GM19239 (cell line): ENCODE data around the gene SLC47A1.
"Not testable (repeated sequence)": the region's sequence is repeated elsewhere in the genome, so short reads cannot be mapped to it uniquely, and the experiment has no call there.

Source experiments
- DNase-seq: peaks from one replicate; pipeline ENCODE4 v3.0.0; 2011; ENCODE audit warnings: low spot score; ENCODE audit not compliant: insufficient read length
- FAIRE-seq: peaks from 2 replicates; lab custom pipeline; 2011; peaks lifted over from hg19 to GRCh38; lab: Jason Lieb, UNC

Gene SLC47A1

GRCh38 chr17:19519388-19520291 is 14.0 kb upstream of the SLC47A1 start:
- FAIRE-seq, DNase-seq: not testable (repeated sequence)

DNA sequence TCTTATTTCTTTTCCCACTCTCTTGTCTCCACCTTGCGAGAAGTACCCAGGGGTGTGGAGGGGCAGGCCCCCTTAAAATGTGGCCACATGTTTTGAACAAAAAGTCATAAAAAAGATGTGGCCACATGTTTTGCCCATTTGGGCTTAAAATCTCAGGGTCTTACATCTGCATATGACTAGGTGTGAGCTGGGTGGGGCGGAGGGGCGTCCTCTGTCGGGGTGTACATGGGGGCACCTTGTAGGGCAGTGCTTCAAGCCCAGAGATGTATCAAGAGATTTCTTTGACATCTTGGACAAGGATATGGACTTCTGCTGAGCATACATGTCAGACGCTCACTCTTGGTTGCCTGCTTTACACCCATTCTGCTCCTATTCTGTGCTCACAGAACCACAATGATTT is 13.0 kb upstream of the SLC47A1 start:
- no peak for FAIRE-seq
- DNase-seq: no peak

DNA sequence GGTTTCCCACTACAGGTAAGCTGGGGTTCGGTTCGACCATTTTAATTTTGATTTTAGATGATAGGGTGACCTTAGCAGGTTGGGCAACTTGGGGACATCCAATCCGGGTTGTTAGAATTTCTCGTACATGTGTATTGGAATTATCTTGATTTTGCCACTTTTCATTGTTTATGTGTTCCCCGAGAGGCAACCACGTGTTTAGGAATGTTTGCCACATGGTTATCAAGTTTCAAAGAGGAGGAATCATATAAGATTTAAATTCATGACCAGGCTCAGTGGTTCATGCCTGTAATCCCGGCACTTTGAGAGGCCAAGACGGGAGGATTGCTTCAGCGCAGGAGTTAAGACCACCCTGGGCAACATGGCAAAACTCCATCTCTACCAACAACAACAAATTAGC is 10.0 kb upstream of the SLC47A1 start:
- DNase-seq (no peak), FAIRE-seq (no peak)

- FAIRE-seq, DNase-seq: not testable (repeated sequence)
Measured at GRCh38 chr17:19526950-19527349, 6.7 kb upstream of the SLC47A1 start.

GRCh38 chr17:19531780-19532501 is 1.7 kb upstream of the SLC47A1 start:
- FAIRE-seq (no peak), DNase-seq (no peak)

DNA sequence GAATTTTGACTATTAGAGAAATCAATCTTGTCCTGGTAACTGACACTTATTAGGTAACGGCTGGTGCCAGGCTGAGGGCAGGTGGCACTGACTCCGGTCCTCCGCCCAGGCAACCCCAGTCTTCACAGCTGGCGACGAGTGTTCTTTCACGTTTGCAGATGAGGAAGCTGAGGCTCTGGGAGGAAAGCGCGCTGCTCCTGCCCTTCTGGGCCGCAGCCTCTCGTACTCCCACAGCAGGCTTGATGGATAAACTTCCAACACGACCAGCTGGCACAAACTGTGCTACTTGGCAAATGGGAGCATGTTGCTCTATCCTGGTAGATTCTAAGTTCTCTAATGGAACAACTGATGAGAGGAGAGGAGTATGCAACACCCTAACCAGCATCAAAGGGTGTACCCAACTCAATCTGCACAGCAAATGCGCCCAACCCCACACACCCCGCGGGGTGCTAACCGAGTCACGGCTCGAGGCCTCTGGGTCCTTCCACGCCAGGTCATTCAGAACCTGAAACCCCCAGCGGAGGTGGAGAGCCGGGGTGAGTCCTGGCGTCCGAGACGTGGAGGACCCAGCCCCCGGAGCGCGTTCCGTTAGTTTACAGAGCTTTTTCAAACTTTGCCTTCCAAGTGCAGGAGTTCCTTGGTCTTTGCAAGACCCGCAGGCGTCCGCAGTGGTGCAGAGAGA is 477 bp upstream of the SLC47A1 start:
- no peak for FAIRE-seq

GRCh38 chr17:19534562-19535149 is 1.0 kb downstream of the SLC47A1 start:
- FAIRE-seq (no peak), DNase-seq (no peak)

More for the DNA sequence above, 477 bp upstream of the SLC47A1 start:
- DNase-seq: no peak

DNA sequence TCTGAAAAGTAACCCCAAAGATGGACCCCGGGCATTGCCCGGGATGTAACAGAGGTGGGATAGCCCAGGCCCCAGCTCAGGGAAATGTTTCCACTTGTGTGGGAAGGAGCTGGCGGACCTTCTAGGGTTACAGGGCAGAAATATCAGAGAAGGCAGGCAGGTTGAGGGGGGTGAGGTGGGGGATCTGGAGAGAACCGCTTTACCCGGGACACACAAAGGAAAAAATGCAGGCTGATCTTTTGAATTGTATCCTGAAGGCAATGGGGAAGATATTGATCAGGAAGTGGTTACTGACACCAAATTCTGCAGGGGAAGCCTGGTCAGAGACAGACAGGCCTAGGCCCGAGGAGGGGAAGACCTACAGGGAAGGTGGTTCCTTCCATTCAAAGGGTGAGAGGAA is 3.5 kb downstream of the SLC47A1 start:
- DNase-seq (no peak), FAIRE-seq (no peak)

GRCh38 chr17:19538095-19539039 is 4.7 kb downstream of the SLC47A1 start:
- FAIRE-seq (no peak), DNase-seq (no peak)

GRCh38 chr17:19539040-19539399 is 5.4 kb downstream of the SLC47A1 start:
- no peak for DNase-seq
- FAIRE-seq: no peak

DNA sequence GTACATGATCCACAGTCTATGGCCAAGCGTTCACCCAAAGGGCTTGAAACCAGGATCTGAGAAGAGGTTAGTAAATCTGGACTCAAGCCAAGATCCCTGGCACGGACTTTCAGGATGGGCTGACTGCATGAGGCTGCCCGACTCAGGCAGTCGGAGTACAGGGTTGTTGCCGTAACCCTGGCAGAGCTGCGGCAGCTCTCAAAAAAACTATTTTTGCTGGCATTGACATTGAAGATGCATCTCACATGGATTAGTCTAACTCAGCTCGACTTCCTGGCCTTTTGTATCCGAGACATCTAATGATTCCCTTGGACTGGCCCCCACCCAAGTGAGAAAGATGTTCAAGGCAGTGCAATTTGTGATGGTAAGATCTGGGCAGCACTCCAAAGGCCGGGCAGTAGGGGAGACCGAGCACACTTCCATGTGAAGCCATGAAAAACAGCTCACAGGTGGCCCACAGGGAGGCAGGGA is 6.2 kb downstream of the SLC47A1 start:
- no peak for FAIRE-seq
- DNase-seq: no peak

GRCh38 chr17:19540706-19541370 is 7.2 kb downstream of the SLC47A1 start:
- FAIRE-seq (no peak), DNase-seq (no peak)

GRCh38 chr17:19541445-19541844 is 7.8 kb downstream of the SLC47A1 start:
- FAIRE-seq (no peak), DNase-seq (no peak)

- FAIRE-seq (no peak), DNase-seq (no peak)
Measured at GRCh38 chr17:19542247-19542646, 8.6 kb downstream of the SLC47A1 start.

- FAIRE-seq (no peak), DNase-seq (no peak)
Measured at GRCh38 chr17:19544366-19544765, 10.7 kb downstream of the SLC47A1 start.

DNA sequence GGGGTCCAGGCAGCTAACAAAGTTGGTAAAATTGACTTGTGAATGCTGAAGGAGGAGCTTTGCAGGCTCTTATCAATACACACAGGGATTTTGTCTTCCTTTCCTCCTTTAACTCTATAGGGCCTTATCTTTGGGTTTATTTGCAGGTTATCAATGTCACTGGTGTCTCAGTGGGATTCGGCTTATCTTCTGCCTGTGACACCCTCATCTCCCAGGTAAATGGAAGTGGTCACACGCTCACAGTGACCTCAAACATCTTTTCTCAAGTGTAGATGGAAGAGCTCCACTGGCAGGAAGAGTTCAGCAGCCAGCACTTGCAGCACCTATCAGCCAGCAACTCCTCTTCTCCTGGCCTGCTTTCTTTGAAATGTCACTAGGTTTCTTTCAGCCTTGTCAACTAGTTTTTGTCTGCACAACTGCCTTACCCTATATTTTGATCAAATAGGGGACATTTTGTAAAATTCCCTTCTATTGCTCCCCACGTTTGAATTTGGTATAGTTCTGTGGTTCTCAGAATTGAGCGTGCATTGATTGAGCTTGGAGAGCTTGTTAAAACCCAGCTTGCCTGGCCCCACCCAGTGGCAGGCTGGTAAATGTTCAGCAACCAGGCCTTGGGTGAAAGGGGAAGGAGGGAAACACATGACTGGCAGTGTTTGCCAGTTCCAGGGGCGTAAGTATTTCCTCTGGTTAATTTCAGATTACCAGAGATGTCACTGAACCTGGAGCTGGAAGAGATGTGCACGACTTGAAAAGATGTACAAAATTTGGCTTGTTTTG is 12.8 kb downstream of the SLC47A1 start:
- FAIRE-seq: no peak
- DNase-seq: no peak

DNA sequence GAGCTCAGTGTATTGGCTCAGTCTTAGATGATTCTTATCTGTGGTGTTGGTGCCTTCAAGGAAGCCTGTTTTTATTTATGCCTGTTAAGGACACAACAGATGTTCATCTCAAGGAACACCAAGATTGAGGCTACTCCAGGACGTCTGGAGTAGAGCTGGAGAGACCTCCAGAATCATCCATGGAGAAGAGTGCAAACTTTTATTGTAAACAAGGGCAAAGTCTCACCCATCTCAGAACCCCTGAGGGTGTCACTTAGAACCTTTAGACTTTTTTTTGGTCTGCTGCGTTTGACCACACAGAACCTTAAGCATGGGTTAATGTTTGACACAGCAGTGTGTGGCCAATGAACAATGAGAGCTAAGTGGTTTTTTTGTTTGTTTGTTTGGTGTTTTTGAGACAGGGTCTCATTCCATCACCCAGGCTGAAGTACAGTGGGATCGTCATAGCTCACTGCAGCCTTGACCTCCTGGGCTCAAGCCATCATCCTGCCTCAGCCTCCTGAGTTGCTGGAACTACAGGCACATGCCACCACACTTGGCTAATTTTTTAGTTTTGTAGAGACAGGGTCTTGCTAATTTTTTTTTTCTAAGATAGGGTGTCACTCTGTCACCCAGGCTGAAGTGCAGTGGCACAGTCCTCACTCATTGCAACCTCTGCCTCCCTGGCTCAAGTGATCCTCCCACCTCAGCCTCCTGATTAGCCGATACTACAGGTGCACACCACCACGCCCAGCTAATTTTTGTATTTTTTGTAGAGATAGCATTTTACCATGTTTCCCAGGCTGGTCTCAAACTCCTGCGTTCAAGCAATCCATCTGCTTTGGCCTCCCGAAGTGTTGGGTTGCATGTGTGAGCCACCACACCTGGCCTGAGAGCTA is 16.3 kb downstream of the SLC47A1 start:
- FAIRE-seq (no peak), DNase-seq (no peak)
